GM12891 (cell line): ENCODE data around the gene NEMP2. TPM values are rescaled to one million over a fixed set of nuclear protein-coding genes. Genes with fewer than 3 reads are reported as not detected.

ENCODE experiments used
- DNase-seq: peaks from one replicate; pipeline ENCODE4 v3.0.0; 2011; ENCODE audit warnings: low spot score; ENCODE audit not compliant: insufficient read length
- FAIRE-seq: peaks from 2 replicates; lab custom pipeline; 2011; peaks lifted over from hg19 to GRCh38; lab: Jason Lieb, UNC
- PAX5 ChIP-seq: IDR thresholded peaks from 2 replicates; pipeline ENCODE4 v1.6.1; 2011; ENCODE audit warnings: low read length, moderate library complexity, mild to moderate bottlenecking; ENCODE audit not compliant: insufficient read depth, severe bottlenecking
- POLR2A ChIP-seq: IDR thresholded peaks from 2 replicates; pipeline ENCODE4 v1.6.1; 2011; ENCODE audit warnings: low read depth, low read length, control low read depth
- POLR2AphosphoS5 ChIP-seq: IDR thresholded peaks from 2 replicates; pipeline ENCODE4 v1.6.1; 2011; ENCODE audit warnings: low read depth, low read length, control low read depth
- POU2F2 ChIP-seq: IDR thresholded peaks from 2 replicates; pipeline ENCODE4 v1.6.1; 2011; ENCODE audit warnings: low read depth, mild to moderate bottlenecking, control low read depth, low read length, moderate library complexity
- SPI1 ChIP-seq: IDR thresholded peaks from 2 replicates; pipeline ENCODE4 v1.6.1; 2011; ENCODE audit warnings: low read depth, low read length, control low read depth
- TAF1 ChIP-seq: IDR thresholded peaks from 2 replicates; pipeline ENCODE4 v1.6.1; 2011; ENCODE audit warnings: low read depth, low read length, control low read depth
- polyA plus RNA-seq: library from polyadenylated mRNA; unstranded; fragments of >200 nt; gene quantifications from one replicate; pipeline ENCODE4 v1.2.1, GENCODE V29; 2012; ENCODE audit warnings: low read depth, missing spikeins, inconsistent platforms; ENCODE audit not compliant: missing spikeins

Gene NEMP2
- 4.1 TPM for polyA plus RNA-seq

- TF ChIP-seq POLR2AphosphoS5 (peak; percentile 83), PAX5 (no peak), SPI1 (peak; percentile 57; the same call in 1 of the 2 replicates), POLR2A (peak; percentile 72; the same call in 1 of the 2 replicates), POU2F2 (peak; percentile 58; the same call in 1 of the 2 replicates), TAF1 (no peak)
- FAIRE-seq (peak; percentile 92), DNase-seq (peak; percentile 69)
Observed at GRCh38 chr2:190534310-190535120, at the start of gene NEMP2. Gene NEMP2 (minus strand): TSS chr2:190534722. CDS start chr2:190534655, 67 bp downstream.

- peak; percentile 78 for FAIRE-seq
- TF ChIP-seq POLR2A (no peak), TAF1 (no peak), POU2F2 (no peak), PAX5 (no peak), POLR2AphosphoS5 (no peak), SPI1 (0 out of 2 replicates have a peak, but pooled peaks have one; percentile 13)
- DNase-seq: no peak
Observed at GRCh38 chr2:190583507-190584337, 49.2 kb upstream of the NEMP2 start.

GRCh38 chr2:190582736-190583506 is 48.4 kb upstream of the NEMP2 start:
- TF ChIP-seq POLR2A: no peak
- no peak for TF ChIP-seq SPI1
- no peak for TF ChIP-seq POLR2AphosphoS5
- no peak for TF ChIP-seq PAX5
- TF ChIP-seq POU2F2: no peak
- no peak for TF ChIP-seq TAF1
- DNase-seq: no peak
- FAIRE-seq: peak; percentile 54

GRCh38 chr2:190582019-190582418 is 47.5 kb upstream of the NEMP2 start:
- FAIRE-seq (no peak), DNase-seq (no peak)
- TF ChIP-seq PAX5: no peak
- no peak for TF ChIP-seq POLR2AphosphoS5
- no peak for TF ChIP-seq SPI1
- TF ChIP-seq POLR2A: no peak
- TF ChIP-seq POU2F2: no peak
- TF ChIP-seq TAF1: no peak

GRCh38 chr2:190579915-190580846 is 45.7 kb upstream of the NEMP2 start:
- TF ChIP-seq POU2F2 (no peak), POLR2A (no peak), PAX5 (no peak), TAF1 (no peak), POLR2AphosphoS5 (no peak), SPI1 (no peak)
- FAIRE-seq (no peak), DNase-seq (no peak)

GRCh38 chr2:190579058-190579410 is 44.5 kb upstream of the NEMP2 start:
- FAIRE-seq (no peak), DNase-seq (no peak)

GRCh38 chr2:190578158-190579057 is 43.9 kb upstream of the NEMP2 start:
- no peak for FAIRE-seq
- TF ChIP-seq POLR2AphosphoS5: no peak
- TF ChIP-seq SPI1: 0 out of 2 replicates have a peak, but pooled peaks have one; percentile 12
- no peak for DNase-seq

More at GRCh38 chr2:190579058-190579410, 44.5 kb upstream of the NEMP2 start:
- TF ChIP-seq POLR2AphosphoS5: no peak
- no peak for TF ChIP-seq TAF1
- TF ChIP-seq POLR2A: no peak
- no peak for TF ChIP-seq SPI1
- no peak for TF ChIP-seq PAX5
- no peak for TF ChIP-seq POU2F2
